Measurements from ENCODE around the gene PLA2G2E.

- TF ChIP-seq, protein P1, sequence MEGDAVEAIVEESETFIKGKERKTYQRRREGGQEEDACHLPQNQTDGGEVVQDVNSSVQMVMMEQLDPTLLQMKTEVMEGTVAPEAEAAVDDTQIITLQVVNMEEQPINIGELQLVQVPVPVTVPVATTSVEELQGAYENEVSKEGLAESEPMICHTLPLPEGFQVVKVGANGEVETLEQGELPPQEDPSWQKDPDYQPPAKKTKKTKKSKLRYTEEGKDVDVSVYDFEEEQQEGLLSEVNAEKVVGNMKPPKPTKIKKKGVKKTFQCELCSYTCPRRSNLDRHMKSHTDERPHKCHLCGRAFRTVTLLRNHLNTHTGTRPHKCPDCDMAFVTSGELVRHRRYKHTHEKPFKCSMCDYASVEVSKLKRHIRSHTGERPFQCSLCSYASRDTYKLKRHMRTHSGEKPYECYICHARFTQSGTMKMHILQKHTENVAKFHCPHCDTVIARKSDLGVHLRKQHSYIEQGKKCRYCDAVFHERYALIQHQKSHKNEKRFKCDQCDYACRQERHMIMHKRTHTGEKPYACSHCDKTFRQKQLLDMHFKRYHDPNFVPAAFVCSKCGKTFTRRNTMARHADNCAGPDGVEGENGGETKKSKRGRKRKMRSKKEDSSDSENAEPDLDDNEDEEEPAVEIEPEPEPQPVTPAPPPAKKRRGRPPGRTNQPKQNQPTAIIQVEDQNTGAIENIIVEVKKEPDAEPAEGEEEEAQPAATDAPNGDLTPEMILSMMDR (conservative IDR thresholded peaks at IDR 0.05 in 1 of 2, IDR thresholded peaks at IDR 0.05 in 1 of 2; ENCODE audit: low read depth in 1 of 2, low read length in 2 of 2) = no peak
- no peak for TF ChIP-seq EZH2 (IDR thresholded peaks at IDR 0.05; ENCODE audit: low read length, missing control alignments)
Measured at GRCh38 chr1:19909392-19909791, 14.0 kb downstream of the PLA2G2E start.
